ENCODE results near the gene LYZL1.

LYZL1 gene

GRCh38 chr10:29271877-29272276 is 17.0 kb upstream of the LYZL1 start:
- no peak for TF ChIP-seq CTCF (conservative IDR thresholded peaks at IDR 0.05; ENCODE audit: low read depth, low read length)
- DNase-seq (ENCODE audit: low read depth) = no peak
- H3K4me3 ChIP-seq (ENCODE audit: low read depth, low read length) = no peak overlapping the region

DNA sequence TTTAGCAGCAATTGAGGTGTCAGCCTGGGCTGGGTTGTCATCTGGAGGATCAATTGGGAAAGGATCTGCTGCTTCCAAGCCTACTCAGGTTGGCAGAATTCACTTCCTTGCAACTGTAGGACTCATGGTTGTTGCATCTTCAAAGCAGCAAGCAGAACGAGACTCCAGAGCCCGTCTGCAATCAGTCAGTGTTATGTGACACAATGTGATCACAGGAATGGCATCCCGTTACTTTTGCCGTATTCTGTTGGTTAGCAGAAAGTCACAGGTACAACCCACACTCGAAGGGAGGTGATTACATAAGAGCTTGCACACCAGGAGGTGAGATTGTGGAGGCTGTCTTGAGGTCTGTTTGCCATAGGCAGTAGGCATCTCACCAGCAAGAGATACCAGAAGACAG is 15.4 kb upstream of the LYZL1 start:
- TF ChIP-seq CTCF (conservative IDR thresholded peaks at IDR 0.05; ENCODE audit: low read depth, low read length) = no peak
- no peak for DNase-seq (ENCODE audit: low read depth)

DNA sequence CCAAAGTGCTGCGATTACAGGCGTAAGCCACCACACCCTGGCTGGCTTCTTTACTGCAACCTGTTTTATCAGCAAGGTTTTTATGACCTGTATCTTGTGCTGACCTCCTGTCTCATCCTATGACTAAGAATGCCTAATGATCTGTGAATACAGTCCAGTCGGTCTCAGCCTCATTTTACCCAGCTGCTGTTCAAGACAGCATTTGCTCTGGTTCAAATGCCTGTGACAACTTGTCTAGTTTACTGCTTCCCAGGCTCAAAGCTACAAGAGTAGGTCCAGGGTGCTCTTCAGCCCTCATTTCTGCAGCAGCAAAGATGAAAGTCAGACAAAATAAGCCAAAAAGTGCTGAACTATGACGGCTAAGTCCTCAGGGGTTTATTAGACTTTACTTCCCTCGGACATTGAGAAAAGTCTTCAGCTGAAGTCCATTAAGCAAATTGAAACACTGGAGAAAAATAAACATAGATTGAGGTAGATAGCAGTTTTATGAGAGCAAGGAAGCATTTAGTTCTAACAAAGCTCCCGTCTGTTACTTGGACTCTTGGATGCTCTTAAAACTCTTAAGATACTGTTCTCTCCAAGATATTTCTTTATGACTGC is 12.5 kb upstream of the LYZL1 start:
- DNase-seq (ENCODE audit: low read depth) = no peak
- TF ChIP-seq CTCF (conservative IDR thresholded peaks at IDR 0.05; ENCODE audit: low read depth, low read length) = no peak
- H3K4me3 ChIP-seq (ENCODE audit: low read depth, low read length) = no peak overlapping the region

More for the DNA sequence above, 15.4 kb upstream of the LYZL1 start:
- no peak overlapping the region for H3K4me3 ChIP-seq (ENCODE audit: low read depth, low read length)

DNA sequence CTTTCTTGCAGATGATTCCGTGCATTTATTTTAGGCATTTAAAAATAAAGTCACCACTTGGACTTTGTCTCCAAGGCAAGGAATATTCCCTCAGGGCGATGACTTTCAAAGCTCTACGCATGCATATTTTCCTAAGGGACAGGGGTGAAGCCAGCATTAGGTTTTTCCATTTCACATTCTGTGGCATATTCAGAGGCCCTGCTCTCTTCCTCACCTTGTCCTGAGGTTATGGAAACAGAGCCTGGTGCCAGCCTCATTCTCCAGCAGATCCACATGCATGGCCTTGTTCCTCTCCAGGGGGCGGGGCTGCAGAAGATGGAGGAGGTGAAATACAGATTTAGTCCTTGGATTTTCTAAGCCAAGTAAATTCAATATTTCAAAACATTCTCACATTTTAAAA is 11.6 kb upstream of the LYZL1 start:
- DNase-seq (ENCODE audit: low read depth) = no peak
- H3K4me3 ChIP-seq (ENCODE audit: low read depth, low read length) = no peak overlapping the region
- no peak for TF ChIP-seq CTCF (conservative IDR thresholded peaks at IDR 0.05; ENCODE audit: low read depth, low read length)

DNA sequence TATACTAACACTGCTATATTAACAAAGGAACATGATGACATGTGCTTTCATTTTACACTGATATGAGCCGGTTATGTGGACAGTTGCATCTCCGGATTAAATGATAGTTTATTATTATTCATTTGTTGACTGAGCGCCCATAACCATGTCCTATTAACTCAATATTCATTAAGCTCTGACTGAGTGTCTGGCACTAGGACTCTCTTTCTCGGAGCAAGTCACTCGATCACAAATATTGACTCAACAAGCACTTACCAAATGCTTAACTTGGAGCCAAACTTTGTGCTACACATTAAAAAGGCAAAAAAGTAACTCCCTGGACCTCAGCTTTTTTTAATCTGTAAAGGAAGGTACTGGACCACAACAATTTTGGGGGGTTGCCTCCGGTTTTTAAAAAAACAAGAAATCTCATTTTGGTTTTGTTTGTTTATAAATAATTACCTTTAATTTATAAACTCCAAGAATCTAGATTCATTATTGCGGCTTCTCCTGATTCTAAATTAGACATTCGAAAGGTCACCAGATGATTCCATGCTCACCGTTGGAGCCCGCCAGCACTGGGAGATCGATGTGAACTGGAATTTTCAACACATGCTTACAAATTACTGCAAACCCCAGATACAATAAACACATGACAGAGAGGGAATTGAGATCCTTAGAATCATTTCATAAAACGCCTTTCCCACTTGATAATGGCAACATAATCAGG is 8.9 kb upstream of the LYZL1 start:
- TF ChIP-seq CTCF (conservative IDR thresholded peaks at IDR 0.05; ENCODE audit: low read depth, low read length) = no peak
- no peak overlapping the region for H3K4me3 ChIP-seq (ENCODE audit: low read depth, low read length)
- DNase-seq (ENCODE audit: low read depth) = no peak

GRCh38 chr10:29280488-29280840 is 8.4 kb upstream of the LYZL1 start:
- TF ChIP-seq CTCF (conservative IDR thresholded peaks at IDR 0.05; ENCODE audit: low read depth, low read length) = no peak
- no peak for DNase-seq (ENCODE audit: low read depth)
- no peak overlapping the region for H3K4me3 ChIP-seq (ENCODE audit: low read depth, low read length)

DNA sequence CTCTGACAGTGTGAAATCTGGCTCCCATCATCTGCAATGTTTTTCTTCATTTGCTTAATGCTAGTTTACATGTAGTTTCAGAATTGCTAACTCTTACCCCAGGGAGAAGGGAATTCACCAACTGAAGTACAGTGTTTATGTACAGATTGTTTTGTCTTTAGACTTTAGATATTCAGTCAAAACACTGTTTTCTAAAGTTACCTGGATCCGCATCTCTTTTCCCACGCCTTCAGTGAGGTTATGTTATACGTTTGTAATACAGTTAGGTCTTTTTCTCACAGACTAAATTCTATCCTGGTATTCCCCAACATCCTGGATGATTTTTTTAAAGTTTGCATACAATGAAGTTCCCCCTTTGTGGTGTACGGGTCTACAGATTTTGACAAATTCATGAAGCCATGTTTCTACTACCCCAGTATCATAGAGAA is 3.2 kb upstream of the LYZL1 start:
- no peak for DNase-seq (ENCODE audit: low read depth)
- no peak for TF ChIP-seq CTCF (conservative IDR thresholded peaks at IDR 0.05; ENCODE audit: low read depth, low read length)
- H3K4me3 ChIP-seq (ENCODE audit: low read depth, low read length) = no peak overlapping the region
